ENCODE data around the gene FMO1.
A peak's percentile ranks its signal among the peaks of the same experiment; 100 is the strongest.

Gene FMO1

GRCh38 chr1:171243878-171244277 lies 4.4 kb upstream of the FMO1 start:
- no peak for DNase-seq (ENCODE audit: low read depth)
- H3K4me3 ChIP-seq (ENCODE audit: low read depth, low read length), result no peak overlapping the region
- no peak for TF ChIP-seq CTCF (conservative IDR thresholded peaks at IDR 0.05; ENCODE audit: low read depth, low read length)

- H3K4me3 ChIP-seq (ENCODE audit: low read depth, low read length), result no peak overlapping the region
- peak; percentile 72 for DNase-seq (ENCODE audit: low read depth)
- peak; percentile 91 for TF ChIP-seq CTCF (conservative IDR thresholded peaks at IDR 0.05; ENCODE audit: low read depth, low read length)
These were observed 2.7 kb upstream of the FMO1 start for GRCh38 chr1:171245458-171246064.

- DNase-seq (ENCODE audit: low read depth), result no peak
- no peak overlapping the region for H3K4me3 ChIP-seq (ENCODE audit: low read depth, low read length)
- no peak for TF ChIP-seq CTCF (conservative IDR thresholded peaks at IDR 0.05; ENCODE audit: low read depth, low read length)
These were observed 793 bp upstream of the FMO1 start for GRCh38 chr1:171247501-171247900.

GRCh38 chr1:171248841-171249240 lies 547 bp downstream of the FMO1 start:
- DNase-seq (ENCODE audit: low read depth), result no peak
- no peak for TF ChIP-seq CTCF (conservative IDR thresholded peaks at IDR 0.05; ENCODE audit: low read depth, low read length)
- no peak overlapping the region for H3K4me3 ChIP-seq (ENCODE audit: low read depth, low read length)

- no peak for DNase-seq (ENCODE audit: low read depth)
- TF ChIP-seq CTCF (conservative IDR thresholded peaks at IDR 0.05; ENCODE audit: low read depth, low read length), result no peak
- no peak overlapping the region for H3K4me3 ChIP-seq (ENCODE audit: low read depth, low read length)
These were observed 2.0 kb downstream of the FMO1 start for GRCh38 chr1:171250263-171250662.

GRCh38 chr1:171251042-171251951 lies 3.0 kb downstream of the FMO1 start:
- peak; percentile 62 for DNase-seq (ENCODE audit: low read depth)
- H3K4me3 ChIP-seq (ENCODE audit: low read depth, low read length), result peak overlapping the region; percentile 71
- TF ChIP-seq CTCF (conservative IDR thresholded peaks at IDR 0.05; ENCODE audit: low read depth, low read length), result peak; percentile 80
